GM19463 (cell line): ENCODE data around the gene ALDH1A3.
A peak's percentile ranks its signal among the peaks of the same experiment; 100 is the strongest.

Experiments
- ATAC-seq: cut with Tn5 transposase; IDR thresholded peaks from one replicate; pipeline ENCODE4 v1.9.1; 2021; ENCODE audit warnings: mild to moderate bottlenecking, moderate library complexity; ENCODE audit not compliant: unreplicated experiment

The ALDH1A3 gene

DNA sequence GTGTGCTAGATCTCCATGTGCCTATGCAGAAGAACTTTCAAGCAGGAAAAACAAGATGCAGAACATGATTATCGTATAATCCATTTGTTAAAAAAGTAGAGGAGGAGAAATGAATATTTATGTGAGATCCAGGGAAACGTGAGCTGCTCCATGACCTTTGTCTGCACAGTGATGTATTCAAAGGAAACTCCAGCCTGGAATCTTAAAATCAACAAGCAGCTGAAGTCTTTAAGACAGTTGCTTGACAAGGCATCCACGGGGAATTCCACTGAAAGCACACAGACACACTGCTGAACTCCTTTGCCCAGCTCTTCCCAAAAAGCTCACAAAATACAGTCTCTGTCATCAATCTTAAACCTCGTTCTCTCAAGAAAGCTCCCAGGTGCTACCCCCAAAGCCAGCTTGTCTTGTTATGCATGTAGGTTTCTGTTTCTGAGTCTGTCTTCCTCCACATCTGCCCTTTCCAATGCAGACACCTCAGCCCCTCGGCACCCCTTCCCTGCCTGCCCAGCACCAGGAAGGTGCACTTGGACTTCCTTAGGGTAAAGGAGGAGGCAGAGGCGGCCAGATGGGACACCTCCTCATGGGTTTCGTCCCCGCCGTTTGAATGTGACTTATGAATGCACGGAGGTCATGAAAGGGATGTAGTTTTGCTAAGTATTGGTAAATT, 68.3 kb downstream of the ALDH1A3 start:
- peak; percentile 51 for ATAC-seq

DNA sequence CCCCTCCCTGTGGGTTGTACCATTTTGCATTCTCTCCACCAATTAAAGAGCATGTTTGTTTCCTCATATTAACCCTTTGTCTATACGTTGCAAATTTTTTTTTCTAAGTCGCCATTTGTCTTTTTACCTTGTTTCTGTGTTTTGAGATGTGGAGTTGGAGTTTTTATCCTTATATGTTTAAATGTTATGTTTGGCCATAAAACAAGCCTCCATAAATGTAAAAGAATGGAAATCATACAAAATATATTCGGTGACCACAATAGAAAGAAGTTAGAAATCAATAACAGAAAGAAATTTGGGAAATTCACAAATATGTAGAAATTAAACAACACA, 68.8 kb downstream of the ALDH1A3 start:
- peak; percentile 34 for ATAC-seq

DNA sequence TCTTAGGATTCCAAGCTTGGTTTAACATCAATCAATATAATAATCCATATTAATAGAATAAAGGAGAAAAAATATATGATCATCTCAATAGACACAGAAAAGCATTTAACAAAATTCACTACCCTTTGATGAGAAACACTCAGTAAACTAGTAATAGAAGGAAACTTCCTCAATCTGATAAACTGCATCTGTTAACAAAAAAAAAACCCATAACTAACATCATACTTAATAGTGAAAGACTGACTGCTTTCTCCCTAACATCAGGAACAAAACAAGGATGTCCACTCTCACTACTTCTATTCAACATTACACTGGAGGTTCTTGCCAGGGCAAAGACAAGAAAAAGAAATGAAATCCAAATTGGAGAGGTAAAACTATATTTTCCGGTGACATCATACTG, 70.1 kb downstream of the ALDH1A3 start:
- no peak for ATAC-seq

DNA sequence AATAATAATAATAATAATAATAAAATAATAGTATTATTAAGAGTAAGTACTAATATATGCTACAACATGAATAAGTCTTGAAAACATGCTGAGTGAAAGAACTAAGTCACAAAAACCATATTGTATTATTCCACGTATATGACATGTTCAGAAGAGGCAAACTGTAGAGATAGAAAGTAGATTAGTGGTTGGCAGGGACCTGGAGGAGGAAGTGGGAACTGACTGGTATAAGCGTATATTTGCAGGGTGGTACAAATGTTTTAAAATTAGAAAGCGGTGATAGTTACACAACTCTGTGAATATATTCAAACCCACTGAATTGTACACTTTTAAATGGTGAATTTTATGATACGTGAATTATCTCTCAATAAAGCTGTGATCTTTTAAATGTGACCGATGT, 72.3 kb downstream of the ALDH1A3 start:
- ATAC-seq, result no peak

DNA sequence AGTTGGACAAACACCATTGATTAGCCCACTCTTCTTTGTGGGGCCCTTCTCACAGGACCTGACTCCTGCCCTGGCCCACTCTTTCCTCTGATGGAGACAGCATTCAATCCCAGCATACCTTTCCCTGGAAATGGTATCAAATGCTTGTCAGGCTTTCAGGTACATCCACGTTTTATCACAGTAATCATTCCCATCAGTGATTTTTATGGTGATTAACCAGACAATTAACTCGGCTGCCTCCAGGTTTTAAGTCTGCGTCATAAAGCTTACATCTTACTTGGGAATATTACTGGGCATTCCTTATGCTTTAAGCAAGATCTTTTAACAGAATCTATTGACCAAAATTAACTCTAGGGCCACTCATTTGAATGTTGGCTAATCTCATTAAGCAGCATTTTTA, 72.9 kb downstream of the ALDH1A3 start:
- no peak for ATAC-seq

DNA sequence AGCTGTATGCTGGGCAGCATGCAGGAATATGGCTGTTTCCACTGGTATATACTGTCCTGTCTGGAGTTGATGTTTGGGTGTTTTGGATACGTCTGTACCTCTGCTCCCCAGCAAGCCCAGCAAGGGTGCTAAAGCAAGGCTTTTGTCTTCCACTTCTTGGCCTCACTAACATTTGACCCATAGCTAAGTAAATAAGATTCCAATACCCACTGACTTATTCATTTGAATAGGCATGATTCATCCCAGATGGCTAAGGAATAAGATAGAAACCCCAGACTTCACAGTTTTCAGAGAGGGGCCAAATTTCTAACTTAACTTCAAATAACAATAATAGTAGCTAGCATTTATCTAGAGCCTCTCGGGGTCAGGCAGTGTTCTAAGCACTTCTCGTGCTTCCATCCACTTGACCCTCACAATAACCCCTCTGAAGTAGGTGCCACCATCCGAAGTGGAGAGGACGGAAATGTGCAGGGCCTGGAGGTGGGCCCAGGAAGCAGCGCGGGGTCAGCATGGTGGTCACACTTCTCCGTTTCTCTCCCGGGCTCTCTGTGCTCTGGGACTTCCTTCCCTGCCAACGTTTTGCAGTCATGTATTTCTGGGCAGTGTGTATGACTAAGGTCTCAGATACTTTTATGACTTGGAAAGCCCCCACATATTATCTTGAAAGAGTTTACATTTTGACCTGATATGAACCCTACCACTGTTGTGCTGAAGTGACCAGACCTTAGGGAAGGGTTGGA, 78.9 kb downstream of the ALDH1A3 start:
- peak; percentile 54 for ATAC-seq

DNA sequence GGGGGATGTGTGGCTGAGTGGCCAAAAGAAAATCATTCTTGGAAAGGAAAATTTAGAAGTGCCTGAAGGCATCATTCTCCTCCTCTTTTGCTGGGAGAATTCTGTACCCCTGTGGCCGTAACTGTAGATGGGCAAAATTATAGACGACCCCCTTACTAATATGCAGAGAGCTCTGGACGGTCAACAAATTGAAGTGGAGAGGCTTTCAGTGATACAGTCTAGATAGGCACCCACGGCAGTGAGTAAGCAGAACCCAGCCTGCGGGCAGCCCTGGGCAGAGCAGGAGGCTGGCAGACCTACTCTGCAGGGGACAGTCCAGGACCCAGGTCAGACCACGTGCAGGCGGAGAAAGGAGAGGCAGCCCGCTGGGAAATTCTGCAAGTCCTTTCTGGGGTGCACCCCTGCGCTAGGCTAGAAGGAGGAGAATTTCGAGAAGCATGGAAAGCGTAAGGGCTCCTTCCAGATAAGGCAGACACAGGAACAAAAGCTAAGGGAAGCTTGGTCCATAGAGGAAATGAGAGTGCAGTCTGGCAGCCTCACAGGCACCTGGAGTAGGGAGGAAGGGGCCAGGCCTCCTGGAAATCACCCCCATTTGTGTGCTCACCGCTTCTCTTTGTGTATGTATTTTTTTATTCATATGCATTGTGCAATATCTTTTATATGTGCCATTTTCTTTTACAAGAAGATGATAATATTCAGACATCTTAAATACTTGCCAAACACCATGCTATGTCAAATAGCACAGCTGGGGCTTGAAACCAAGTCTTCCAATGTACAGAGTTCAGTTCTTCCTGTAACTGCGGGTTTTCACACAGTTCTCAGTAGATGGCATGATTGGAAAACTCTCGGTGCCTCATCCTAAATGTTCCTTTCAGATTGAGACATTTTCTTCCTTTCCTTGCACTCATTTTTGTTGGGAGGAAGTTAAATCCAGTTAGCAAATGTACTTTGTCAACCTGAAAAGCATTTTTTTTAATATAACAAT, 79.7 kb downstream of the ALDH1A3 start:
- ATAC-seq, result no peak
